ENCODE measurements around the gene ECE2.
"Not testable (repeated sequence)": the region's sequence is repeated elsewhere in the genome, so short reads cannot be mapped to it uniquely, and the experiment has no call there.

Gene ECE2

GRCh38 chr3:184339001-184339400 is 63.2 kb downstream of the ECE2 start:
- no peak for DNase-seq

- DNase-seq: not testable (repeated sequence)
Observed at GRCh38 chr3:184339451-184340135, 63.8 kb downstream of the ECE2 start.

GRCh38 chr3:184341925-184342324 is 66.1 kb downstream of the ECE2 start:
- DNase-seq: no peak

Measured in KG1 (cell line).